Endothelial cell of umbilical vein (primary cell): ENCODE results near the gene PLEKHG7.
"Not testable (repeated sequence)": the region's sequence is repeated elsewhere in the genome, so short reads cannot be mapped to it uniquely, and the experiment has no call there.

Experiments
- FOS ChIP-seq: IDR thresholded peaks from 2 replicates; pipeline ENCODE4 v1.6.1; 2011; ENCODE audit warnings: mild to moderate bottlenecking, low read length, moderate library complexity, borderline replicate concordance; ENCODE audit not compliant: insufficient read depth
- GATA2 ChIP-seq: IDR thresholded peaks from 2 replicates; pipeline ENCODE4 v1.7.0; 2011; ENCODE audit warnings: low read depth, mild to moderate bottlenecking, moderate library complexity, mixed read lengths, low read length; ENCODE audit not compliant: insufficient read length, insufficient read depth
- JUN ChIP-seq: IDR thresholded peaks from 2 replicates; pipeline ENCODE4 v1.6.1; 2011; ENCODE audit warnings: borderline replicate concordance, low read depth; ENCODE audit not compliant: insufficient read length, insufficient read depth
- POLR2A ChIP-seq: IDR thresholded peaks from 2 replicates; pipeline ENCODE4 v1.6.1; 2012; ENCODE audit warnings: low read depth, mild to moderate bottlenecking, control low read depth, low read length
- POLR2AphosphoS5 ChIP-seq: IDR thresholded peaks from 2 replicates; pipeline ENCODE4 v1.6.1; 2012; ENCODE audit warnings: low read depth, mild to moderate bottlenecking, control low read depth, low read length, moderate library complexity; ENCODE audit not compliant: insufficient read depth
- TF ChIP-seq, protein P1 (sequence below), 2 donors: IDR thresholded peaks; 1 replicate in 1 of 2; 2 replicates in 1 of 2; pipeline ENCODE4 v1.5.1; 2011; ENCODE audit warnings: low read length in 2 of 2, mild to moderate bottlenecking in 2 of 2, moderate library complexity in 2 of 2, control low read depth in 1 of 2, inconsistent platforms in 1 of 2, low read depth in 1 of 2; ENCODE audit not compliant: insufficient read depth in 1 of 2; ENCODE audit errors: extremely low read depth in 1 of 2
- TF ChIP-seq, protein P2 (sequence below): IDR thresholded peaks from 2 replicates; pipeline ENCODE4 v1.6.1; 2011; ENCODE audit not compliant: insufficient read depth, insufficient read length

DNA sequence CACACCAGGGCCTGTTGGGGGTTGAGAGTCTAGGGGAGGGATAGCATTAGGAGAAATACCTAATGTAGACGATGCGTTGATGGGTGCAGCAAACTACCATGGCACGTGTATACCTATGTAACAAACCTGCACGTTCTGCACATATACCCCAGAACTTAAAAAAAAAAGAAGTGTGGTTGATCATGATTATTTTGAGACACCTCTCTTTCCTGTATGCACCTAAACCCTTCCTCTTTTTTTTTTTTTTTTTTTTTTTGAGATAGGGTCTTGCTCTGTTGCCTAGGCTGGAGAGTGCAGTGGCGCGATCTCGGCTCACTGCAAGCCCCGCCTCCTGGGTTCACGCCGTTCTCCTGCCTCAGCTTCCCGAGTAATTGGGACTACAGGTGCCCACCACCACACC lies 31.3 kb upstream of the PLEKHG7 start:
- TF ChIP-seq, protein P1, sequence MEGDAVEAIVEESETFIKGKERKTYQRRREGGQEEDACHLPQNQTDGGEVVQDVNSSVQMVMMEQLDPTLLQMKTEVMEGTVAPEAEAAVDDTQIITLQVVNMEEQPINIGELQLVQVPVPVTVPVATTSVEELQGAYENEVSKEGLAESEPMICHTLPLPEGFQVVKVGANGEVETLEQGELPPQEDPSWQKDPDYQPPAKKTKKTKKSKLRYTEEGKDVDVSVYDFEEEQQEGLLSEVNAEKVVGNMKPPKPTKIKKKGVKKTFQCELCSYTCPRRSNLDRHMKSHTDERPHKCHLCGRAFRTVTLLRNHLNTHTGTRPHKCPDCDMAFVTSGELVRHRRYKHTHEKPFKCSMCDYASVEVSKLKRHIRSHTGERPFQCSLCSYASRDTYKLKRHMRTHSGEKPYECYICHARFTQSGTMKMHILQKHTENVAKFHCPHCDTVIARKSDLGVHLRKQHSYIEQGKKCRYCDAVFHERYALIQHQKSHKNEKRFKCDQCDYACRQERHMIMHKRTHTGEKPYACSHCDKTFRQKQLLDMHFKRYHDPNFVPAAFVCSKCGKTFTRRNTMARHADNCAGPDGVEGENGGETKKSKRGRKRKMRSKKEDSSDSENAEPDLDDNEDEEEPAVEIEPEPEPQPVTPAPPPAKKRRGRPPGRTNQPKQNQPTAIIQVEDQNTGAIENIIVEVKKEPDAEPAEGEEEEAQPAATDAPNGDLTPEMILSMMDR (IDR thresholded peaks at IDR 0.05; ENCODE audit: extremely low read depth in 1 of 2, insufficient read depth in 1 of 2, low read depth in 1 of 2, low read length in 2 of 2), result not testable (repeated sequence)
- TF ChIP-seq POLR2A, GATA2, POLR2AphosphoS5, FOS, JUN: not testable (repeated sequence)
- TF ChIP-seq, protein P2, sequence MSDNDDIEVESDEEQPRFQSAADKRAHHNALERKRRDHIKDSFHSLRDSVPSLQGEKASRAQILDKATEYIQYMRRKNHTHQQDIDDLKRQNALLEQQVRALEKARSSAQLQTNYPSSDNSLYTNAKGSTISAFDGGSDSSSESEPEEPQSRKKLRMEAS, result not testable (repeated sequence)
